HG03520 (cell line): ENCODE results near the gene RERG.
A peak's percentile ranks its signal among the peaks of the same experiment; 100 is the strongest.
"Not testable (repeated sequence)": the region's sequence is repeated elsewhere in the genome, so short reads cannot be mapped to it uniquely, and the experiment has no call there.

Source experiments
- ATAC-seq: cut with Tn5 transposase; IDR thresholded peaks from one replicate; pipeline ENCODE4 v1.9.1; 2021; ENCODE audit warnings: mild to moderate bottlenecking, moderate library complexity; ENCODE audit not compliant: unreplicated experiment

The RERG gene

GRCh38 chr12:15151161-15152091, 69.8 kb downstream of the RERG start:
- ATAC-seq = no peak

- no peak for ATAC-seq
Measured at GRCh38 chr12:15146585-15146984, 74.6 kb downstream of the RERG start.

GRCh38 chr12:15143467-15143866, 77.8 kb downstream of the RERG start:
- no peak for ATAC-seq

- no peak for ATAC-seq
Measured at GRCh38 chr12:15142711-15143110, 78.5 kb downstream of the RERG start.

GRCh38 chr12:15131431-15131830, 89.8 kb downstream of the RERG start:
- ATAC-seq = no peak

- ATAC-seq = no peak
Measured at GRCh38 chr12:15130541-15130940, 90.7 kb downstream of the RERG start.

GRCh38 chr12:15123401-15123800, 97.8 kb downstream of the RERG start:
- no peak for ATAC-seq

- ATAC-seq = no peak
Measured at GRCh38 chr12:15122344-15122743, 98.9 kb downstream of the RERG start.

GRCh38 chr12:15118955-15119354, 102.3 kb downstream of the RERG start:
- no peak for ATAC-seq

GRCh38 chr12:15116983-15117382, 104.2 kb downstream of the RERG start:
- no peak for ATAC-seq

GRCh38 chr12:15116086-15116485, 105.1 kb downstream of the RERG start:
- ATAC-seq = no peak

- ATAC-seq = no peak
Measured at GRCh38 chr12:15115434-15115833, 105.8 kb downstream of the RERG start.

GRCh38 chr12:15114501-15114900, 106.7 kb downstream of the RERG start:
- ATAC-seq = no peak

GRCh38 chr12:15092826-15093225, 128.4 kb downstream of the RERG start:
- ATAC-seq = no peak

- no peak for ATAC-seq
Measured at GRCh38 chr12:15090441-15090840, 130.8 kb downstream of the RERG start.

GRCh38 chr12:15088105-15088504, 133.1 kb downstream of the RERG start:
- peak; percentile 71 for ATAC-seq

GRCh38 chr12:15077751-15078150, 143.5 kb downstream of the RERG start:
- ATAC-seq = not testable (repeated sequence)

GRCh38 chr12:15074351-15074750, 146.9 kb downstream of the RERG start:
- ATAC-seq = no peak

GRCh38 chr12:15059123-15059522, 162.1 kb downstream of the RERG start:
- no peak for ATAC-seq
